Hepatocyte (in vitro differentiated cells): ENCODE data around the gene CAMKMT. TPM values are rescaled to one million over a fixed set of nuclear protein-coding genes. Genes with fewer than 3 reads are reported as not detected.

Experiments used
- DNase-seq: peaks from one replicate; pipeline ENCODE4 v3.0.0-alpha.2; 2016; ENCODE audit warnings: low spot score
- H2AFZ ChIP-seq: fragments of 200-600 bp; sonication (generic); 2 replicates; pipeline ENCODE4 v1.6.0; 2016; ENCODE audit warnings: antibody characterized with exemption, mild to moderate bottlenecking
- H3K27ac ChIP-seq: fragments of 200-600 bp; sonication (generic); 2 replicates; pipeline ENCODE4 v1.5.1; 2016; ENCODE audit warnings: mild to moderate bottlenecking
- H3K27me3 ChIP-seq: fragments of 200-600 bp; sonication (generic); 2 replicates; pipeline ENCODE4 v1.6.1; 2016
- H3K36me3 ChIP-seq: fragments of 200-600 bp; sonication (generic); replicated peaks from 2 replicates; pipeline ENCODE4 v1.5.1; 2016; ENCODE audit warnings: low read depth; ENCODE audit not compliant: insufficient read depth
- H3K4me1 ChIP-seq: fragments of 200-600 bp; sonication (generic); 2 replicates; pipeline ENCODE4 v1.5.1; 2016; ENCODE audit warnings: mild to moderate bottlenecking, moderate library complexity; ENCODE audit not compliant: insufficient read depth
- H3K4me2 ChIP-seq: fragments of 200-600 bp; sonication (generic); 2 replicates; pipeline ENCODE4 v1.6.0; 2016
- H3K4me3 ChIP-seq: fragments of 200-600 bp; sonication (generic); 2 replicates; pipeline ENCODE4 v1.5.1; 2016; ENCODE audit warnings: mild to moderate bottlenecking
- H3K79me2 ChIP-seq: fragments of 200-600 bp; sonication (generic); 2 replicates; pipeline ENCODE4 v1.6.0; 2017; ENCODE audit warnings: mild to moderate bottlenecking
- H3K9me2 ChIP-seq: fragments of 200-600 bp; sonication (generic); replicated peaks from 2 replicates; pipeline ENCODE4 v1.6.0; 2017; ENCODE audit warnings: mild to moderate bottlenecking; ENCODE audit not compliant: insufficient read depth
- H3K9me3 ChIP-seq: fragments of 200-600 bp; sonication (generic); 2 replicates; pipeline ENCODE4 v1.5.1; 2016; ENCODE audit warnings: low read depth, mild to moderate bottlenecking
- H4K20me1 ChIP-seq: fragments of 200-600 bp; sonication (generic); 2 replicates; pipeline ENCODE4 v1.6.0; 2016; ENCODE audit warnings: mild to moderate bottlenecking; ENCODE audit not compliant: insufficient read depth, poor library complexity, severe bottlenecking
- CTCF ChIP-seq: fragments of 200-600 bp; sonication (generic); IDR thresholded peaks from 2 replicates; pipeline ENCODE4 v1.5.1; 2016; ENCODE audit warnings: antibody characterized with exemption, mild to moderate bottlenecking; ENCODE audit not compliant: poor library complexity
- EZH2 ChIP-seq: fragments of 200-600 bp; sonication (generic); IDR thresholded peaks from 2 replicates; pipeline ENCODE4 v1.6.1; 2016; ENCODE audit warnings: antibody characterized with exemption, mild to moderate bottlenecking, borderline replicate concordance
- EZH2phosphoT487 ChIP-seq: fragments of 200-600 bp; sonication (generic); IDR thresholded peaks from one replicate; pipeline ENCODE4 v1.6.1; 2018; ENCODE audit warnings: antibody characterized with exemption, mild to moderate bottlenecking, low read depth, moderate library complexity; ENCODE audit not compliant: unreplicated experiment, severe bottlenecking
- WGBS: methylation state at CpG from one replicate; pipeline ENCODE4 v1.1.6; 2016; ENCODE audit warnings: low lambda C conversion rate; ENCODE audit errors: missing lambda C conversion rate; 5-methylcytosine and 5-hydroxymethylcytosine counted together
- polyA plus RNA-seq: library from polyadenylated mRNA; unstranded; fragments of >200 nt; fragmentation: Nextera tagmentation; extraction: Ambion mirVana; gene quantifications from 2 replicates; pipeline ENCODE4 v1.2.1, GENCODE V29; 2016
- total RNA-seq: library from RNA; depleted of rRNA; stranded (reverse); fragments of >200 nt; gene quantifications from 2 replicates; pipeline ENCODE4 v1.2.3, GENCODE V29; 2014

Gene CAMKMT
- total and polyA plus RNA-seq, 2 experiments from 2014 or later: 10.3 to 12.7 TPM

DNA sequence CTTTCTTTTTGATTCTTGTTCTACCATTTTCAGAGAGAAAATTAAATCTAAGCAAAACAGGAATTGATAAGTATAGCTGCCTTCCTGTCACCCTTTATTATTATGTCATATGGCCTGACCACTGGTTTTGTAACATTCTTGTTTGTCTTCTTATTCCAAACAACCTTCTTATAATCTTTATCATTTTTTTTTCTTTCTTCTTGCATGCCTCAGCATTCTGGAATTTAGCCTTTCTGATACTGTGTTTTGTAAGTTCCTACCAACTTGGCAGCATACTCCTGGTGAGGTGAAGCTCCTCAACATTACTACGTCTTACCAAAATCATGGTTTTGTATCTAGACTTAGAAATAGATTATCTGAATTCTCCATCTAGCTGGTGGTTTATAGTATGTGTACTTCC, 199.2 kb downstream of the CAMKMT start:
- no peak overlapping the region for H3K27ac ChIP-seq
- DNase-seq: no peak
- no peaks in the 10 kb centered on the region for H3K27me3 ChIP-seq
- H3K79me2 ChIP-seq: no peaks in the 10 kb centered on the region
- TF ChIP-seq EZH2 (no peak), CTCF (no peak), EZH2phosphoT487 (no peak)
- H3K4me1 ChIP-seq: no peaks in the 10 kb centered on the region
- H3K36me3 ChIP-seq: no peaks in the 10 kb centered on the region
- H2AFZ ChIP-seq: no peak overlapping the region
- H3K9me3 ChIP-seq: no peaks in the 10 kb centered on the region
- no peaks in the 10 kb centered on the region for H3K9me2 ChIP-seq
- H4K20me1 ChIP-seq: no peaks in the 10 kb centered on the region
- H3K4me2 ChIP-seq: no peak overlapping the region
- 81% methylated on average over 1 of the region's 1 CpG for WGBS
- H3K4me3 ChIP-seq: no peak overlapping the region

DNA sequence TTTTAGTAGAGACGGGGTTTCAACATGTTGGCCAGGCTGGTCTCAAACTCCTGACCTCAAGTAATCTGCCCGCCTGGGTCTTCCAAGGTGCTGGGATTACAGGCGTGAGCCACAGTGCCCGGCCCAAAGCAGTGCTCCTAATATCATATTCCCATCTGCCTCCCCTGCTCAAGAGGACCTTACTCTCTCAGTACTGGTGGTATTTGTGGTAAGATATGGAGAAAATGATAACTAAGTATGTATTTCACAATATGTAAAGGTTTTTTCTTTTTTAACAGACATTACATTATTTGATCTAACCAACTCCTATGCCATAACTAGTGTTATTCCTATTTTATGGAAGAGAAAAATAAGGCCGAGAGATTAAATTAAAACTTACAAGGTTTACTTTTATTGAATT, 201.0 kb downstream of the CAMKMT start:
- DNase-seq: no peak
- H3K27me3 ChIP-seq: no peaks in the 10 kb centered on the region
- no peak overlapping the region for H3K27ac ChIP-seq
- TF ChIP-seq EZH2: no peak
- no peak for TF ChIP-seq CTCF
- TF ChIP-seq EZH2phosphoT487: no peak
- no peaks in the 10 kb centered on the region for H3K9me3 ChIP-seq
- no peaks in the 10 kb centered on the region for H3K4me1 ChIP-seq
- H4K20me1 ChIP-seq: no peaks in the 10 kb centered on the region
- no peaks in the 10 kb centered on the region for H3K9me2 ChIP-seq
- 92% methylated on average over 5 of the region's 5 CpGs for whole genome bisulfite sequencing
- no peak overlapping the region for H3K4me2 ChIP-seq
- no peak overlapping the region for H3K4me3 ChIP-seq
- H3K79me2 ChIP-seq: no peaks in the 10 kb centered on the region
- no peak overlapping the region for H2AFZ ChIP-seq
- H3K36me3 ChIP-seq: no peaks in the 10 kb centered on the region

GRCh38 chr2:44564752-44565151, 203.0 kb downstream of the CAMKMT start:
- Histone ChIP-seq H3K9me3 (no peaks in the 10 kb centered on the region), H3K4me3 (no peak overlapping the region), H3K27ac (no peak overlapping the region), H4K20me1 (no peaks in the 10 kb centered on the region), H3K4me2 (no peak overlapping the region), H3K36me3 (no peaks in the 10 kb centered on the region), H3K79me2 (no peaks in the 10 kb centered on the region), H3K27me3 (no peaks in the 10 kb centered on the region), H3K9me2 (no peaks in the 10 kb centered on the region), H2AFZ (no peak overlapping the region), H3K4me1 (no peaks in the 10 kb centered on the region)
- no peak for TF ChIP-seq CTCF
- no peak for TF ChIP-seq EZH2
- no peak for TF ChIP-seq EZH2phosphoT487
- DNase-seq: no peak
- 90% methylated on average over 5 of the region's 5 CpGs for WGBS

DNA sequence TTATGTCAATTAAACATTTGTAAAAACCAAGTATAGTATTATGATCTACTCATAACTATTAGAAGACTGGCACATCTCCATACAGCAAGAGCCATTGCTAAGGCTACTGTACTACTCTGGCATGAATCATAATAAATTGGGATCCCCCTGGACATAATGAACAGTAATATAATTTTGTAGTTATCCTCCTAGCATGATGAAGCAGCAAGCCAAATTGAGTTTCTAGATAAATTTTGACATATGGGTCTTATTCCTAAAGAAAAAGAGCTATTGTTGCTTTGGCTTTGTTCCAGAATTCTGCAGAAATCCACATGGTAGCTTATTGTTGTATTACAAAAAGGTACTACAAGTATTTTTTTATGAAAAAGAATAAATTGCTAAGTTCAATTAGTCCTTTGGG, 204.3 kb downstream of the CAMKMT start:
- H3K4me3 ChIP-seq: no peak overlapping the region
- no peaks in the 10 kb centered on the region for H3K36me3 ChIP-seq
- no peak overlapping the region for H2AFZ ChIP-seq
- H3K27me3 ChIP-seq: no peaks in the 10 kb centered on the region
- no peak overlapping the region for H3K27ac ChIP-seq
- no peaks in the 10 kb centered on the region for H3K9me3 ChIP-seq
- H3K9me2 ChIP-seq: no peaks in the 10 kb centered on the region
- no peak overlapping the region for H3K4me2 ChIP-seq
- DNase-seq: no peak
- H3K4me1 ChIP-seq: no peaks in the 10 kb centered on the region
- H4K20me1 ChIP-seq: no peaks in the 10 kb centered on the region
- no peaks in the 10 kb centered on the region for H3K79me2 ChIP-seq
- no peak for TF ChIP-seq EZH2phosphoT487
- no peak for TF ChIP-seq CTCF
- no peak for TF ChIP-seq EZH2
